Measurements from ENCODE around the gene CHSY3. TPM values are rescaled to one million over a fixed set of nuclear protein-coding genes. Genes with fewer than 3 reads are reported as not detected.

CHSY3 gene
- total RNA-seq, 4 donors from 2014 or later = 0.77 to 22.1 (median 2.8) TPM; not detected in 1

- no peaks in the 10 kb centered on the region for H3K9me3 ChIP-seq
- H3K27me3 ChIP-seq = no peaks in the 10 kb centered on the region
- H3K36me3 ChIP-seq = no peaks in the 10 kb centered on the region
- H3K4me1 ChIP-seq = no peaks in the 10 kb centered on the region
- H3K4me3 ChIP-seq = no peak overlapping the region
- H3K27ac ChIP-seq = no peak overlapping the region
- no peak for TF ChIP-seq POLR2A (IDR thresholded peaks at IDR 0.05)
- no peak for DNase-seq
- intact Hi-C loops (cut with DNase I; ENCODE audit: low total_unique reads) = no loop called here
These were observed 202.2 kb downstream of the CHSY3 start for GRCh38 chr5:130106480-130106879.

- intact Hi-C loops (cut with DNase I; ENCODE audit: low total_unique reads) = no loop called here
These were observed 204.9 kb downstream of the CHSY3 start for GRCh38 chr5:130109152-130109551.

GRCh38 chr5:130110328-130110727, 206.1 kb downstream of the CHSY3 start:
- H3K27me3 ChIP-seq = no peaks in the 10 kb centered on the region
- no peak for TF ChIP-seq POLR2A (IDR thresholded peaks at IDR 0.05)
- no peak for TF ChIP-seq CTCF (IDR thresholded peaks at IDR 0.05)
- H3K36me3 ChIP-seq = no peaks in the 10 kb centered on the region
- DNase-seq = no peak
- no peaks in the 10 kb centered on the region for H3K9me3 ChIP-seq
- no peaks in the 10 kb centered on the region for H3K4me1 ChIP-seq
- H3K4me3 ChIP-seq = no peak overlapping the region
- H3K27ac ChIP-seq = no peak overlapping the region
- intact Hi-C loops (cut with DNase I; ENCODE audit: low total_unique reads) = no loop called here

More at GRCh38 chr5:130109152-130109551, 204.9 kb downstream of the CHSY3 start:
- H3K27me3 ChIP-seq = no peaks in the 10 kb centered on the region
- TF ChIP-seq POLR2A (IDR thresholded peaks at IDR 0.05) = no peak
- TF ChIP-seq CTCF (IDR thresholded peaks at IDR 0.05) = peak in 3 of 4 experiments; percentile 32 to 34 (median 34)
- no peaks in the 10 kb centered on the region for H3K4me1 ChIP-seq
- no peak overlapping the region for H3K4me3 ChIP-seq
- no peak overlapping the region for H3K27ac ChIP-seq
- no peaks in the 10 kb centered on the region for H3K36me3 ChIP-seq
- no peak for DNase-seq
- no peaks in the 10 kb centered on the region for H3K9me3 ChIP-seq

DNA sequence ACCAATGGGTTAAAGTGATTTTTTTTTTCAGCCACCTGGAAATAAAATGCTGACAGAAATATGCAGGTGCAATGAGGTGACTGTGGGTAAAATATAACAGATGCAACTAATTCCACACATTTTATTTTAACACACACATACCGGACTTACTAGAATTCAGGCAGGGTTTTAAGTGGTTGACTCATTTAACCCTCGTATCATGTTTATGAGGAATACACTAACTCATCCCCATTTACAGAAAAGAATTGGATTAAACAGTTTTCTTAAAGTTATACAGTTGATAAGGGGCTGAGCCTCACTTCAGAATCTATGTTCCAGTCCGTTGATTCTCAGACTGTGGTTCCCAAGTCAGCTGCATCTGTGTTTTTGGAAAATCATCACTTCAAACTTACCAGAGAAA, 207.5 kb downstream of the CHSY3 start:
- intact Hi-C loops (cut with DNase I; ENCODE audit: low total_unique reads) = no loop called here
- no peak overlapping the region for H3K27ac ChIP-seq

GRCh38 chr5:130112246-130112645, 208.0 kb downstream of the CHSY3 start:
- H3K36me3 ChIP-seq = no peaks in the 10 kb centered on the region
- no peaks in the 10 kb centered on the region for H3K9me3 ChIP-seq
- TF ChIP-seq CTCF (IDR thresholded peaks at IDR 0.05) (no peak), POLR2A (IDR thresholded peaks at IDR 0.05) (no peak)
- H3K4me1 ChIP-seq = no peaks in the 10 kb centered on the region
- H3K27me3 ChIP-seq = no peaks in the 10 kb centered on the region
- H3K27ac ChIP-seq = no peak overlapping the region
- intact Hi-C loops (cut with DNase I; ENCODE audit: low total_unique reads) = no loop called here
- DNase-seq = no peak
- H3K4me3 ChIP-seq = no peak overlapping the region

More for the DNA sequence above, 207.5 kb downstream of the CHSY3 start:
- Histone ChIP-seq H3K36me3 (no peaks in the 10 kb centered on the region), H3K27me3 (no peaks in the 10 kb centered on the region), H3K4me3 (no peak overlapping the region), H3K4me1 (no peaks in the 10 kb centered on the region), H3K9me3 (no peaks in the 10 kb centered on the region)
- no peak for DNase-seq
- no peak for TF ChIP-seq POLR2A (IDR thresholded peaks at IDR 0.05)
- no peak for TF ChIP-seq CTCF (IDR thresholded peaks at IDR 0.05)

DNA sequence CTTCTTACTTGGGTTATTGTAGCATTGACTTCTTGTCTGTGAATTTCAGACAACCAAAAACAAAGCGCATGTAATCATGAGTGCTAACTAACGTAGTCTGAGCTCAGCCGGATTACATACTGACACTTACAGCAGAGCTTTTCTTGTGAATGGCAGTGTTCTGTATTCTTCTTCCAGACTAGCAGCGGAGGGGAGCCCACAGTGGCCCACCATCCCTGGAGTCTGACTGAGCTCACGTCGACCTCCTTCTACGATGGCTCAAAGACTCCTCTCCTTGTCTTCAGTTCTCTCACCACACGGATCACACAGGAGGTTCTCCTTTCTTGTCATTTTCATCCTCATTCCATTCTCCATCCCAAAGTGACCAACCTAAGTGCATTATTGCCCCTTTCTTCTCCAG, 211.4 kb downstream of the CHSY3 start:
- no peak for DNase-seq
- no peaks in the 10 kb centered on the region for H3K27me3 ChIP-seq
- H3K4me1 ChIP-seq = no peaks in the 10 kb centered on the region
- intact Hi-C loops (cut with DNase I; ENCODE audit: low total_unique reads) = no loop called here
- TF ChIP-seq CTCF (IDR thresholded peaks at IDR 0.05) (no peak), POLR2A (IDR thresholded peaks at IDR 0.05) (no peak)
- H3K27ac ChIP-seq = no peak overlapping the region
- H3K9me3 ChIP-seq = no peaks in the 10 kb centered on the region
- no peaks in the 10 kb centered on the region for H3K36me3 ChIP-seq
- H3K4me3 ChIP-seq = no peak overlapping the region
